Sciatic nerve (tissue), 2 donors: ENCODE measurements around the gene DEFB129. TPM values are rescaled to one million over a fixed set of nuclear protein-coding genes. Genes with fewer than 3 reads are reported as not detected.
"Not testable (repeated sequence)": the region's sequence is repeated elsewhere in the genome, so short reads cannot be mapped to it uniquely, and the experiment has no call there.

Source experiments
- ATAC-seq: fragments of 200-7000 bp; cut with Tn5 transposase; one replicate; pipeline ENCODE4 v1.9.1; 2020; ENCODE audit warnings: mild to moderate bottlenecking, moderate library complexity
- DNase-seq: peaks from one replicate; pipeline ENCODE4 v3.0.0-alpha.2; 2020; ENCODE audit warnings: low spot score
- intact Hi-C: fragments of 100-400 bp; cut with DNase I; formaldehyde crosslinking; loops from one replicate; pipeline ENCODE4 v1.14.2; 2022
- total RNA-seq: library from RNA; stranded (reverse); fragmentation: NEBNext Ultra II Directional; extraction: Animal tissue kit (Norgen Biotek cat#: 25700); gene quantifications from one replicate; pipeline ENCODE4 v1.2.1, GENCODE V29; 2021
- donor health status: DM: no; HTN: no; CAD: no.
- donor health status: DM: no; HTN: no; CAD: no.

Gene DEFB129
- not detected for total RNA-seq

DNA sequence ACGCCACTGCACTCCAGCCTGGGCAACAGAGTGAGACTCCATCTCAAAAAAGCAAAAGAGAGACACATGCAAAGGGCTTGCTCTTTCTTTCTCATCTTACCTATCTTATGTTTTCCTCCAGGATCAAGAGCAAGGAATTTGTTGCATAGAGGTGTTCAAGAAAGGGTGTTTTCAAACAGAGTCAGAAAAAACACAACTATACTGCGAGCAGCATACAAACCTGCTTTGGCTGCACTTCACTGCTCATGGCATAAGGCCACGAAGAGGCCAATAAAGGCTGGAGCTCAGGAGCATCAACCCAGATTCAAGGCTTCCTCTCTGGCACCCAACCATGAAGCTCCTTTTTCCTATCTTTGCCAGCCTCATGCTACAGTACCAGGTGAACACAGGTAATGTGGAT lies at the start of gene DEFB129:
DEFB129 (plus strand) TSS at position 301 of the 400 bp plus-strand sequence; CDS start at position 332, 31 bp downstream.
- no peak for ATAC-seq
- intact Hi-C loops: no loop called here
- DNase-seq: no peak

DNA sequence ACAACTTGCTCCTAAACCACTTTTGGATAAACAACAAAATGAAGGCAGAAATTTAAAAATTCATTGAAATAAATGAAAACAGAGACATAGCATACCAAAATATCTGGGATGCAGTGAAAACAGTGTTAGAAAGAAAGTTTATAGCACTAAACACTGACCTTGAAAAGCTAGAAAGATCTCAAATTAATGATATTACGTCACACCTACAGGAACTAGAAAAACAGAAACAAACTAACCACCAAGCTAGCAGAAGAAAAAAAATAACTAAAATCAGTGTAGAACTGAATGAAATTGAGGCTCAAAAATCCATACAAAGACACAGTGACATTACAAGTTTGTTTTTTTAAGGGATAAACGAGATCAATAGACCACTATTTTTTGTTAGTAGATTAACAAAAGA lies 42.8 kb upstream of the DEFB129 start:
- intact Hi-C loops: no loop called here
- DNase-seq: no peak
- ATAC-seq: no peak

- DNase-seq: no peak
- intact Hi-C loops: no loop called here
Observed at GRCh38 chr20:187733-188132, 39.3 kb upstream of the DEFB129 start.

GRCh38 chr20:189611-190010 lies 37.4 kb upstream of the DEFB129 start, which contains the start of gene DEFB128:
Gene DEFB128 (minus strand): TSS chr20:189711. CDS start chr20:189623, 88 bp downstream.
- DNase-seq: no peak
- intact Hi-C loops: no loop called here
- no peak for ATAC-seq

More at GRCh38 chr20:187733-188132, 39.3 kb upstream of the DEFB129 start:
- no peak for ATAC-seq

- DNase-seq: no peak
- intact Hi-C loops: no loop called here
- no peak for ATAC-seq
Observed at GRCh38 chr20:198225-198624, 28.8 kb upstream of the DEFB129 start.

- intact Hi-C loops: no loop called here
- no peak for ATAC-seq
- no peak for DNase-seq
Observed at GRCh38 chr20:199996-200395, 27.1 kb upstream of the DEFB129 start.

GRCh38 chr20:203630-204029 lies 23.4 kb upstream of the DEFB129 start:
- intact Hi-C loops, DNase-seq, ATAC-seq: not testable (repeated sequence)

DNA sequence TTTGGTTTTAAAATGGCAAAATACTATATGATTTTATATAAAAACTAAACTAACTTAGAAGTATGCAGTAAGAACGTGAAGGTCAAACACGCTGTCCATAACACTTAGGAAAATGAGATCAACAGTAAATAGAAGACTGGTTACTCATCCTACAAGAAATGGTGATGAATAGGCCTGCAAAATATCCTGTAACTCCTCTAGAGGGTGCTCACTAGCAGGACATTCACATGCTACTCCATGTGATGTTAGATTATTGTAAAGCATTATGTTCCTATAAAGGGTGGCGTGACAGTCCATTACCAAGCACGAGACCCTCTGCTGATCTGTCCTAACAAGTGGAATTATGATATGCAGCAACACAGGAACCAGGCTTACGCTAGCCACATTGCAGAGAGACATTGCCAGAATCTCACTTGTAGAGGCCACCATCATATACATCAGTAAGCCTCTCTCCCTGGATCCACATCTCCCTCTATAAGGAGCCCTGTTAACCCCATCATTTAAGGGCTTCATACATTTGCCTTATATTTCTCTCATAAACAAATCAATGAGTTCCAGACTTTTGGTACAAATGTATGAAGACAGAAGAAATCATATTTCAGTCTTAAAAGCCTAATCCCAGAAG lies 18.0 kb upstream of the DEFB129 start:
- peak; percentile 62 for ATAC-seq
- intact Hi-C loops: no loop called here
- no peak for DNase-seq

- intact Hi-C loops: no loop called here
Observed at GRCh38 chr20:210809-211502, 16.1 kb upstream of the DEFB129 start.

DNA sequence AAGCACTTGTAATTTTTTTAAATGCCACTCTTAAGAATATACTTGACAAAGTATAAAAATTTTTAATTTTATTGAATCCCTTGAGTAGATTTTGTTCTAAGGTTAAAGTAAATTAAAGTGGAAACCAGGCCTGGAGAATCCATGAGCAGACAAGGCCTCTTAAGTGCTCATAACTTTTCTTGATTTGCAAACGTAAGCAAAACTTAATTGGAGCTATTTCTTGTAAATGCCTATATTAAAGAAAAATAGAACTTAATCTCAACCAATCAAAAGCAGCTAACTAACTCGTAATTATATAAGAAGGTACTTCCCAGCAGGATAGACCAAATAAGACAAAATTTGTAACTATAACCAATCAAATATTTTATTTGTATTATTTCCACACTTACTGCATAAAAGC lies 12.7 kb upstream of the DEFB129 start:
- DNase-seq (no peak), ATAC-seq (no peak)
- intact Hi-C loops: no loop called here

More at GRCh38 chr20:210809-211502, 16.1 kb upstream of the DEFB129 start:
- DNase-seq (no peak), ATAC-seq (no peak)

GRCh38 chr20:215796-216195 lies 11.3 kb upstream of the DEFB129 start:
- intact Hi-C loops: no loop called here
- ATAC-seq: no peak
- DNase-seq: no peak

- intact Hi-C loops: no loop called here
- DNase-seq (no peak), ATAC-seq (no peak)
Observed at GRCh38 chr20:217266-217665, 9.8 kb upstream of the DEFB129 start.

GRCh38 chr20:219290-220115 lies 7.6 kb upstream of the DEFB129 start:
- intact Hi-C loops: no loop called here
- no peak for DNase-seq
- ATAC-seq: no peak

GRCh38 chr20:221258-221830 lies 5.7 kb upstream of the DEFB129 start:
- no peak for ATAC-seq
- DNase-seq: no peak
- intact Hi-C loops: no loop called here

GRCh38 chr20:225879-226278 lies 1.2 kb upstream of the DEFB129 start:
- DNase-seq, ATAC-seq: not testable (repeated sequence)

GRCh38 chr20:227439-228105 lies 514 bp downstream of the DEFB129 start:
- intact Hi-C loops: no loop called here
- no peak for DNase-seq
- no peak for ATAC-seq

More at GRCh38 chr20:225879-226278, 1.2 kb upstream of the DEFB129 start:
- intact Hi-C loops: not testable (repeated sequence)

DNA sequence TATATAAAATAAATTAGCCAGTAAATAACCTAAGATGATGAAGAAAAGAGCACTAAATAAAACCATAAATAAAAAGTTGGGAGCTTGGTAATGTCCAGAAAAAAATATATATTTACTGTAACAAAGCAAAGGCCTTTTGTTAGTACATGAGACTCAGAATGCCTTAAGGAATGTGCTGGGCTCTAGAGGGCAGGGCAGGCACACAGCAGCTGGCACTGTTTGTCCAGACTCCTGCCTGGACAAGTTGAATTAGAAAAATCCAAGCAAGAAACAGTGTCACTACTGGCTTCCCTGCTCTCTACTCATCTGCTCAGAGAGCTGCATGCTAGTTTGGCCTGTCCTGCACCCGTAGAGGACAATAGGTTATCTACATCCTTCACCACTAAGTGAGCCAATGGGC lies 8.8 kb downstream of the DEFB129 start:
- intact Hi-C loops: no loop called here

DNA sequence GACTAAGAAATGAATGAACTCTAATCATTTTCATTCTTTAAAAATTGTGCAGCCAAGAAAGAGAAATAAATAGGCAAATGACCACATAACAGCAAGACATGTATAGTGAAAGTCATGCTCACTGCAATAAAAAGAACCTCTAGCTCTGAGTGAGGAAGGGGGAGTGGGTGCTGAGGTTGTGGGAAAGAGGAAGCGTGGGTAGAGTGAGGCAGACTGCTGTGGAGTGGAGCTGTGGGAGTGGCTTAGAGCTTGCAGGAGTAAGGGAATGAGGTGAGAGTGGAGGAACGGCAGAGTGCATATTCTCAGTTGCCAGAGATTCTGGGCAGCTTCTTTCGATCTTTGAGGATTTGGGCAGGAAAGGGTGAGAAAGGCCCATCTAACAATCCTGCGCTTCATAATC lies 10.4 kb downstream of the DEFB129 start:
- peak; percentile 70 for ATAC-seq
- DNase-seq: no peak
- intact Hi-C loops: no loop called here

More for the DNA sequence above, 8.8 kb downstream of the DEFB129 start:
- no peak for DNase-seq
- ATAC-seq: peak; percentile 50

GRCh38 chr20:237929-238328 lies 10.9 kb downstream of the DEFB129 start:
- DNase-seq: no peak
- intact Hi-C loops: no loop called here
- ATAC-seq: no peak
